Measurements from ENCODE around the gene SOX8. TPM values are rescaled to one million over a fixed set of nuclear protein-coding genes. Genes with fewer than 3 reads are reported as not detected.

Gene SOX8
- total and polyA plus RNA-seq, 7 donors: under 0.01 to 3.4 (median 2.7) TPM; not detected in 1

DNA sequence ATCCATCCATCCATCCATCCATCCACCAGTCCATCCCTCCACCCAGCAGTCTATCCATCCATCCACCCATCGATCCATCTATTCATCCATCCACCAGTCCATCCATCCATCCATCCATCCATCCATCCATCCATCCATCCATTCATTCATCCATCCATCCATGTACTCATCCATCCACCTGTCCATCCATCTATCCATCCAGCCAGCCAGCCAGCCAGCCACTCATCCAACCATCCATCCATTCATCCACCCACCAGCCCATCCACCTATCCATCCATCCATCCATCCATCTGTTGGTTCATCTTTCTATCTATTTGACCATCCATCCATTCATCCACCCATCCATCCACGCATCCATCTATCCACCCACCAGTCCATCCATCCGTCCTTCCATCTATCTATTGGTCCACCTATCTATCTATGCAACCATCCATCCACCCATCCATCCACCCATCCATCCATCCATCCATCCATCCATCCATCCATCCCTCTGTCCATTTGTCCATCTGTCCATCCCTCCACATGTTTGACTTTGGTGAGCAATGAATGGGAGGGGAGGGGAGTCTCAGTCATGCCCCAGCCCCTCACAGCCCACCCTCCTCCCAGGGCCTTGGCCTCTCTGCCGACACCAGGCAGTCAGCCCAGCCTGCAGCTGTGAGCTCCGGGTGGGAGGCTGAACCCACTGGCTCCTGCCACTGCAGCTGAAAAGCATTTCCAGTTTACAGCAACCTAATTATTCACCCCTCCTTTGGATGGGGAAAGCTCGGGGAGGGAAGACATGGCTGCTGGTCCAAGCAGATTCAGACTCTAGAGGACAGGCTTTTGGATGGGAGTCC is 52.9 kb downstream of the SOX8 start:
- Histone ChIP-seq H3K9me3 (no peaks in the 10 kb centered on the region), H3K4me3 (no peak overlapping the region), H3K36me3 (no peaks in the 10 kb centered on the region), H3K27me3 (peaks cover 13 to 73% (median 60%) of the 10 kb centered on the region in 3 donors), H3K4me1 (no peaks in the 10 kb centered on the region), H3K27ac (no peak overlapping the region)
- 78 to 81% methylated on average over 6 of the region's 6 CpGs for WGBS, 2 donors
- no peak for TF ChIP-seq POLR2AphosphoS5 (IDR thresholded peaks at IDR 0.05)
- TF ChIP-seq POLR2A (IDR thresholded peaks at IDR 0.05): no peak
- TF ChIP-seq EP300 (IDR thresholded peaks at IDR 0.05): no peak
- TF ChIP-seq, protein P1, sequence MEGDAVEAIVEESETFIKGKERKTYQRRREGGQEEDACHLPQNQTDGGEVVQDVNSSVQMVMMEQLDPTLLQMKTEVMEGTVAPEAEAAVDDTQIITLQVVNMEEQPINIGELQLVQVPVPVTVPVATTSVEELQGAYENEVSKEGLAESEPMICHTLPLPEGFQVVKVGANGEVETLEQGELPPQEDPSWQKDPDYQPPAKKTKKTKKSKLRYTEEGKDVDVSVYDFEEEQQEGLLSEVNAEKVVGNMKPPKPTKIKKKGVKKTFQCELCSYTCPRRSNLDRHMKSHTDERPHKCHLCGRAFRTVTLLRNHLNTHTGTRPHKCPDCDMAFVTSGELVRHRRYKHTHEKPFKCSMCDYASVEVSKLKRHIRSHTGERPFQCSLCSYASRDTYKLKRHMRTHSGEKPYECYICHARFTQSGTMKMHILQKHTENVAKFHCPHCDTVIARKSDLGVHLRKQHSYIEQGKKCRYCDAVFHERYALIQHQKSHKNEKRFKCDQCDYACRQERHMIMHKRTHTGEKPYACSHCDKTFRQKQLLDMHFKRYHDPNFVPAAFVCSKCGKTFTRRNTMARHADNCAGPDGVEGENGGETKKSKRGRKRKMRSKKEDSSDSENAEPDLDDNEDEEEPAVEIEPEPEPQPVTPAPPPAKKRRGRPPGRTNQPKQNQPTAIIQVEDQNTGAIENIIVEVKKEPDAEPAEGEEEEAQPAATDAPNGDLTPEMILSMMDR (IDR thresholded peaks at IDR 0.05): no peak
- DNase-seq: no peak
- intact Hi-C loops (cut with DNase I): no loop called here

DNA sequence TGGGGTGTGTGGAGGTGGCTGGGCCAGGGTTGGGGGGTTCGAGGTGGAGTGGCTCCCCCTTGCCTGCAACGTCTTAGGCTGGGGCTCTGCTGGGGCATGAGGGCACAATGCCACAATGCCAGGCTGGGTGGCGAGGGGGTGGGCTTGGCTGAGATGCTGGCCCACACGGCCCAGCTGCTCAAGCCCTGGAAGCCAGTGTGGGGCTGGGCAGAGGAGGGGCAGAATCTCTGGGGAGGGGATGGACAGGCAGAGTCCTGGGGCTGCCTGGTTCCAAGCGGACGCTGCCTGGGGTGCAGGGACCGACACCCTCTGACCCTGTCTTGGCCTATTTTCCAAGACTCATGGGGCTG is 53.5 kb downstream of the SOX8 start:
- Histone ChIP-seq H3K4me1 (no peaks in the 10 kb centered on the region), H3K36me3 (no peaks in the 10 kb centered on the region), H3K4me3 (no peak overlapping the region), H3K9me3 (no peaks in the 10 kb centered on the region), H3K27ac (no peak overlapping the region), H3K27me3 (peaks cover 13 to 74% (median 65%) of the 10 kb centered on the region in 3 donors)
- WGBS, 2 donors: 82 to 85% methylated on average over 7 of the region's 7 CpGs
- TF ChIP-seq POLR2A (IDR thresholded peaks at IDR 0.05): no peak
- no peak for TF ChIP-seq POLR2AphosphoS5 (IDR thresholded peaks at IDR 0.05)
- no peak for TF ChIP-seq EP300 (IDR thresholded peaks at IDR 0.05)
- TF ChIP-seq, protein P1 (IDR thresholded peaks at IDR 0.05): no peak
- DNase-seq: no peak
- intact Hi-C loops (cut with DNase I): no loop called here

DNA sequence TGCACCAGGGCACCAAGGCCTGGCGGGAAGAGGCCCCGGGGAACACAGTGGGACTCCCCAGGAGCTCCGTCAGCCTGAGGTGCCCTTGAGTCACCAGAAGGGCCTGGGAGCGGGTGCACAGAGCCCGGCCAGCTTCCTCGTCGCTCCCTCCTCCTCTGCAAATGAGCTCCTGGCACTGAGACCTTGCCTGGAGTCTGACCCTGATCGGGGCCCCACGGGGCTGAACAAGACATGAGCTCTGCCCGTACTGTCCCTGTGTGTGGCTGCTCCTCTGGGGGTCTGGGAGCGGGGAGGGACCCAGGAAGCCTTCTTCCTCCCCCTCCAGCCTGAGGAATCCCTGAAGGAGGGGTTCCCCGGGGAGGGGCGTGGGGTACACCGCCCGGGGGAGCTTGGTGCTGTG is 54.6 kb downstream of the SOX8 start:
- Histone ChIP-seq H3K27me3 (peaks cover 13 to 70% (median 57%) of the 10 kb centered on the region in 3 donors), H3K9me3 (no peaks in the 10 kb centered on the region), H3K4me1 (no peaks in the 10 kb centered on the region), H3K36me3 (no peaks in the 10 kb centered on the region), H3K27ac (no peak overlapping the region), H3K4me3 (no peak overlapping the region)
- 30 to 49% methylated on average over 15 of the region's 15 CpGs for WGBS, 2 donors
- no peak for DNase-seq
- intact Hi-C loops (cut with DNase I): no loop called here
- TF ChIP-seq EP300 (IDR thresholded peaks at IDR 0.05) (no peak), POLR2AphosphoS5 (IDR thresholded peaks at IDR 0.05) (no peak), POLR2A (IDR thresholded peaks at IDR 0.05) (no peak)
- TF ChIP-seq, protein P1 (IDR thresholded peaks at IDR 0.05): no peak

Other genes with a start within 250 kb of the SOX8 start
- gene CIAO3, start 240.8 kb upstream of the SOX8 start, total RNA-seq: 10 to 100 TPM; 18.9 to 28.5 (median 23.8) TPM
- 10 to 100 TPM; 18.6 to 51.0 (median 25.4) TPM for gene CIAO3, start 240.8 kb upstream of the SOX8 start, polyA plus RNA-seq
- gene MSLN, start 221.0 kb upstream of the SOX8 start, total RNA-seq: under 1 TPM in 1 of 4 donors, not detected in 3; 0.54 TPM
- 1 to 10 TPM; 1.2 to 3.5 (median 1.2) TPM for gene MSLN, start 221.0 kb upstream of the SOX8 start, polyA plus RNA-seq
- gene RPUSD1, start 193.4 kb upstream of the SOX8 start, total RNA-seq: 10 to 100 TPM; 10.7 to 20.2 (median 13.2) TPM
- 10 to 100 TPM; 14.4 to 31.1 (median 17.3) TPM for gene RPUSD1, start 193.4 kb upstream of the SOX8 start, polyA plus RNA-seq
- gene CHTF18, start 193.2 kb upstream of the SOX8 start, total RNA-seq: 1 to 10 TPM; 2.8 to 7.7 (median 5.1) TPM
- 10 to 100 TPM in 1 of 3 donors, 1 to 10 TPM in 2; 1.8 to 29.2 (median 1.8) TPM for gene CHTF18, start 193.2 kb upstream of the SOX8 start, polyA plus RNA-seq
- gene GNG13, start 181.0 kb upstream of the SOX8 start, total RNA-seq: not detected
- 1 to 10 TPM in 1 of 3 donors, under 1 TPM in 2; 0.47 to 1.2 (median 0.92) TPM for gene GNG13, start 181.0 kb upstream of the SOX8 start, polyA plus RNA-seq
- gene LMF1, start 10.8 kb upstream of the SOX8 start, total RNA-seq: 10 to 100 TPM; 19.9 to 34.1 (median 31.0) TPM
- 10 to 100 TPM in 1 of 3 donors, 1 to 10 TPM in 2; 1.2 to 13.2 (median 1.6) TPM for gene LMF1, start 10.8 kb upstream of the SOX8 start, polyA plus RNA-seq
- not detected for gene SSTR5, start 91.0 kb downstream of the SOX8 start, total RNA-seq
- under 1 TPM in 1 of 3 donors, not detected in 2; 0.04 TPM for gene SSTR5, start 91.0 kb downstream of the SOX8 start, polyA plus RNA-seq
- gene C1QTNF8, start 114.5 kb downstream of the SOX8 start, total RNA-seq: not detected
- gene C1QTNF8, start 114.5 kb downstream of the SOX8 start, polyA plus RNA-seq: not detected
- 100 to 1,000 TPM in 2 of 4 donors, 10 to 100 TPM in 2; 37.0 to 181 (median 127) TPM for gene CACNA1H, start 171.3 kb downstream of the SOX8 start, total RNA-seq
- gene CACNA1H, start 171.3 kb downstream of the SOX8 start, polyA plus RNA-seq: 10 to 100 TPM in 1 of 3 donors, 1 to 10 TPM in 1, under 1 TPM in 1; 0.46 to 10.1 (median 1.8) TPM
- 1 to 10 TPM in 1 of 4 donors, not detected in 3; 1.4 TPM for gene TPSG1, start 243.5 kb downstream of the SOX8 start, total RNA-seq
- gene TPSG1, start 243.5 kb downstream of the SOX8 start, polyA plus RNA-seq: 10 to 100 TPM; 21.5 to 73.9 (median 59.9) TPM
- gene TPSB2, start 248.4 kb downstream of the SOX8 start, total RNA-seq: 100 to 1,000 TPM in 1 of 4 donors, 10 to 100 TPM in 3; 12.2 to 182 (median 17.6) TPM
- 10 to 100 TPM in 2 of 3 donors, 1 to 10 TPM in 1; 7.9 to 27.6 (median 11.0) TPM for gene TPSB2, start 248.4 kb downstream of the SOX8 start, polyA plus RNA-seq

Data from sigmoid colon (tissue), 7 donors.